ENCODE results near the gene TCERG1L.

The TCERG1L gene

GRCh38 chr10:131279516-131279915 is 32.0 kb downstream of the TCERG1L start:
- H3K4me1 ChIP-seq (ENCODE audit: control insufficient read depth in 1 of 2, insufficient read depth in 2 of 2, low read length in 2 of 2), result no peaks in the 10 kb centered on the region
- H3K4me3 ChIP-seq (ENCODE audit: low read depth in 1 of 2, low read length in 2 of 2), result no peak overlapping the region
- no peak overlapping the region for H3K27ac ChIP-seq (ENCODE audit: low read length)
- H3K27me3 ChIP-seq (ENCODE audit: low read depth, low read length), result no peaks in the 10 kb centered on the region
- no peaks in the 10 kb centered on the region for H3K9me3 ChIP-seq (ENCODE audit: control insufficient read depth in 1 of 2, low read length in 2 of 2)
- no peaks in the 10 kb centered on the region for H3K36me3 ChIP-seq (ENCODE audit: control insufficient read depth in 1 of 2, insufficient read depth in 2 of 2, low read length in 2 of 2)

DNA sequence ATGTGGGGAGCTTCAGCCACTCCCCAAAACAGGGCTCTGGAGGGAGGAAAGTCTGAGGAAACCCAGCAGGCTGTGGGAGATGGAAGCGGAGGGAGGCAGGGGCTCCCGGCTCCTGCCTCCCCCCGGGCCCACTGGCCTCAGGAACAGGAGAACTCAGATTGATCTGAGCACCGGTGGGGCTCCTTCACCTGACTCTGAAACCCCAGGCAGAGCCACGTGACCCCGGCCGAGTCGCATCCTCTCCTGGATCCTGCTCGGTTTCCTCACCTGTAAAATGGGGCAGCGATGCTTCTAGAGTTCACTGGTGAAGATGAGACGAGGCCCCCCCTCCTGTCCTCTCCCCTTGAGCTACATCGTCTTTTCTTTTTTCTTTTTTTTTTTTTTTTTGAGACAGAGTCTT is 33.6 kb downstream of the TCERG1L start:
- Histone ChIP-seq H3K4me3 (ENCODE audit: low read depth in 1 of 2, low read length in 2 of 2) (no peak overlapping the region), H3K36me3 (ENCODE audit: control insufficient read depth in 1 of 2, insufficient read depth in 2 of 2, low read length in 2 of 2) (no peaks in the 10 kb centered on the region), H3K27me3 (ENCODE audit: low read depth, low read length) (no peaks in the 10 kb centered on the region), H3K27ac (ENCODE audit: low read length) (no peak overlapping the region), H3K4me1 (ENCODE audit: control insufficient read depth in 1 of 2, insufficient read depth in 2 of 2, low read length in 2 of 2) (no peaks in the 10 kb centered on the region), H3K9me3 (ENCODE audit: control insufficient read depth in 1 of 2, low read length in 2 of 2) (no peaks in the 10 kb centered on the region)

DNA sequence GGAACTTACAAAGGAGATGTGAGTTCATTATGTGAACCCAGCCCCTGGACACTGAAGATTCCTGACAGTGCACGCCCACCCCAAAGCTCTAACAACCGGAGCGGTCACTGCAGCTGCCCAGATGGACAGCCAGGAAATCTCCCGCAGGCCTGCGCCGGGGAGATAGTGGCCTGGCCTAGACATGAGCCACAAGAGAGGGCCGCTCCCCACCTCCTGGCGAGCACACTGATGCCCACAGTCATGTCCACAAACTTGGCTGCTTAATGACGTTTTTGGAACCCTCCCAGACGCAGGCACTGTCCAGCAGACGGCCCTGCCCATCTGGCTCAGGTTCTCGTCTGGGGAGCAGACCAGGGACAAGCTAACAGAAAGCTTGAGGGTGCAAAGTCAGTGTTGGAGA is 34.2 kb downstream of the TCERG1L start:
- Histone ChIP-seq H3K27me3 (ENCODE audit: low read depth, low read length) (no peaks in the 10 kb centered on the region), H3K36me3 (ENCODE audit: control insufficient read depth in 1 of 2, insufficient read depth in 2 of 2, low read length in 2 of 2) (no peaks in the 10 kb centered on the region)

GRCh38 chr10:131275691-131276090 is 35.8 kb downstream of the TCERG1L start:
- H3K9me3 ChIP-seq (ENCODE audit: control insufficient read depth in 1 of 2, low read length in 2 of 2), result no peaks in the 10 kb centered on the region
- no peaks in the 10 kb centered on the region for H3K4me1 ChIP-seq (ENCODE audit: control insufficient read depth in 1 of 2, insufficient read depth in 2 of 2, low read length in 2 of 2)
- H3K27me3 ChIP-seq (ENCODE audit: low read depth, low read length), result no peaks in the 10 kb centered on the region

More for the DNA sequence above, 34.2 kb downstream of the TCERG1L start:
- Histone ChIP-seq H3K4me3 (ENCODE audit: low read depth in 1 of 2, low read length in 2 of 2) (no peak overlapping the region), H3K9me3 (ENCODE audit: control insufficient read depth in 1 of 2, low read length in 2 of 2) (no peaks in the 10 kb centered on the region), H3K4me1 (ENCODE audit: control insufficient read depth in 1 of 2, insufficient read depth in 2 of 2, low read length in 2 of 2) (no peaks in the 10 kb centered on the region), H3K27ac (ENCODE audit: low read length) (no peak overlapping the region)

DNA sequence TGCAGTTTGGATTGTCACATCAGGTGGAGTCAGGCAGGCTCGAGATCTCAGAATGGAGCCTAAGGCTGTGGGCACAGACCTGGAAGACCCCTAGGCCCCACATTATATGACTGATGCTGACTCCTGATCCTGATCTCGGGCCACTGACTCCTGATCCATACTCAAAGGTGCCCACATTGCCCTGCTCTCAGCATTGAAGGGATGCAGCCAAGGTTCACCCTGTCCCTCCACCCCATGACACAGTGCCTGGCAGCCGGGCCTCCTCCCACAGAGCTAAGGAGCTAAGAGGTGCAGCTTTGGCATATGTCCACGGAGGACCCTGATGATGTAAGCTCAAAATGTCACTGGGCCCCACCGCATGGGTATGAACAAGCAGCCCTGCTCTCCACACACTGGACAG is 36.6 kb downstream of the TCERG1L start:
- H3K27me3 ChIP-seq (ENCODE audit: low read depth, low read length), result no peaks in the 10 kb centered on the region
- H3K27ac ChIP-seq (ENCODE audit: low read length), result no peak overlapping the region
- no peaks in the 10 kb centered on the region for H3K36me3 ChIP-seq (ENCODE audit: control insufficient read depth in 1 of 2, insufficient read depth in 2 of 2, low read length in 2 of 2)
- no peak overlapping the region for H3K4me3 ChIP-seq (ENCODE audit: low read depth in 1 of 2, low read length in 2 of 2)
- H3K9me3 ChIP-seq (ENCODE audit: control insufficient read depth in 1 of 2, low read length in 2 of 2), result no peaks in the 10 kb centered on the region
- no peaks in the 10 kb centered on the region for H3K4me1 ChIP-seq (ENCODE audit: control insufficient read depth in 1 of 2, insufficient read depth in 2 of 2, low read length in 2 of 2)

More at GRCh38 chr10:131275691-131276090, 35.8 kb downstream of the TCERG1L start:
- H3K4me3 ChIP-seq (ENCODE audit: low read depth in 1 of 2, low read length in 2 of 2), result no peak overlapping the region
- no peak overlapping the region for H3K27ac ChIP-seq (ENCODE audit: low read length)
- no peaks in the 10 kb centered on the region for H3K36me3 ChIP-seq (ENCODE audit: control insufficient read depth in 1 of 2, insufficient read depth in 2 of 2, low read length in 2 of 2)

GRCh38 chr10:131274133-131274880 is 37.2 kb downstream of the TCERG1L start:
- Histone ChIP-seq H3K9me3 (ENCODE audit: control insufficient read depth in 1 of 2, low read length in 2 of 2) (no peaks in the 10 kb centered on the region), H3K36me3 (ENCODE audit: control insufficient read depth in 1 of 2, insufficient read depth in 2 of 2, low read length in 2 of 2) (no peaks in the 10 kb centered on the region), H3K27ac (ENCODE audit: low read length) (no peak overlapping the region), H3K4me1 (ENCODE audit: control insufficient read depth in 1 of 2, insufficient read depth in 2 of 2, low read length in 2 of 2) (no peaks in the 10 kb centered on the region), H3K4me3 (ENCODE audit: low read depth in 1 of 2, low read length in 2 of 2) (no peak overlapping the region), H3K27me3 (ENCODE audit: low read depth, low read length) (no peaks in the 10 kb centered on the region)

- H3K4me1 ChIP-seq (ENCODE audit: control insufficient read depth in 1 of 2, insufficient read depth in 2 of 2, low read length in 2 of 2), result no peaks in the 10 kb centered on the region
- no peaks in the 10 kb centered on the region for H3K9me3 ChIP-seq (ENCODE audit: control insufficient read depth in 1 of 2, low read length in 2 of 2)
- no peaks in the 10 kb centered on the region for H3K36me3 ChIP-seq (ENCODE audit: control insufficient read depth in 1 of 2, insufficient read depth in 2 of 2, low read length in 2 of 2)
- no peak overlapping the region for H3K4me3 ChIP-seq (ENCODE audit: low read depth in 1 of 2, low read length in 2 of 2)
- H3K27me3 ChIP-seq (ENCODE audit: low read depth, low read length), result no peaks in the 10 kb centered on the region
- H3K27ac ChIP-seq (ENCODE audit: low read length), result no peak overlapping the region
Measured at GRCh38 chr10:131273476-131273875, 38.0 kb downstream of the TCERG1L start.

- no peaks in the 10 kb centered on the region for H3K27me3 ChIP-seq (ENCODE audit: low read depth, low read length)
Measured at GRCh38 chr10:131272897-131273451, 38.5 kb downstream of the TCERG1L start.

DNA sequence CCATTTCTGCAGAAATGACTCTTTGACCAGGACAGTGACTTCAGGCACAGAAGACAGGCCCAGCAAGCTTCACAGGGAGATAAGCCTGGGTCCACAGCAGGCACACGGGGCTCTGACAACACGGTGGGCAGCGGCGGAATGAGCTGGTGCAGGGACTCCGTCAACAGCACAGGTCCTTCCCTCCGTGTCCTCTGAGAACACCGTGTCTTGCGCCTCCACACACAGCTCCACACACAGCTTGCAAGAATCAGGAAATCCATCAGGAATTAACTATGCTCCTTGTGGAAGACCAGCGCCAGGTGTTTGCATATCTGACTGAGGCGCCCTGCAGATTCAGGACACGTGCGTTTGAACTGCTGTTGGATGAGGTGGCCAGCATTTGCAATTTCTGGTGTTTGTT is 39.6 kb downstream of the TCERG1L start:
- Histone ChIP-seq H3K4me3 (ENCODE audit: low read depth in 1 of 2, low read length in 2 of 2) (no peak overlapping the region), H3K27ac (ENCODE audit: low read length) (no peak overlapping the region), H3K27me3 (ENCODE audit: low read depth, low read length) (no peaks in the 10 kb centered on the region), H3K36me3 (ENCODE audit: control insufficient read depth in 1 of 2, insufficient read depth in 2 of 2, low read length in 2 of 2) (no peaks in the 10 kb centered on the region), H3K9me3 (ENCODE audit: control insufficient read depth in 1 of 2, low read length in 2 of 2) (peaks cover 0 to 5% of the 10 kb centered on the region in 2 donors), H3K4me1 (ENCODE audit: control insufficient read depth in 1 of 2, insufficient read depth in 2 of 2, low read length in 2 of 2) (no peaks in the 10 kb centered on the region)

More at GRCh38 chr10:131272897-131273451, 38.5 kb downstream of the TCERG1L start:
- Histone ChIP-seq H3K4me3 (ENCODE audit: low read depth in 1 of 2, low read length in 2 of 2) (no peak overlapping the region), H3K4me1 (ENCODE audit: control insufficient read depth in 1 of 2, insufficient read depth in 2 of 2, low read length in 2 of 2) (no peaks in the 10 kb centered on the region), H3K9me3 (ENCODE audit: control insufficient read depth in 1 of 2, low read length in 2 of 2) (peaks cover 0 to under 1% of the 10 kb centered on the region in 2 donors), H3K36me3 (ENCODE audit: control insufficient read depth in 1 of 2, insufficient read depth in 2 of 2, low read length in 2 of 2) (no peaks in the 10 kb centered on the region), H3K27ac (ENCODE audit: low read length) (no peak overlapping the region)

DNA sequence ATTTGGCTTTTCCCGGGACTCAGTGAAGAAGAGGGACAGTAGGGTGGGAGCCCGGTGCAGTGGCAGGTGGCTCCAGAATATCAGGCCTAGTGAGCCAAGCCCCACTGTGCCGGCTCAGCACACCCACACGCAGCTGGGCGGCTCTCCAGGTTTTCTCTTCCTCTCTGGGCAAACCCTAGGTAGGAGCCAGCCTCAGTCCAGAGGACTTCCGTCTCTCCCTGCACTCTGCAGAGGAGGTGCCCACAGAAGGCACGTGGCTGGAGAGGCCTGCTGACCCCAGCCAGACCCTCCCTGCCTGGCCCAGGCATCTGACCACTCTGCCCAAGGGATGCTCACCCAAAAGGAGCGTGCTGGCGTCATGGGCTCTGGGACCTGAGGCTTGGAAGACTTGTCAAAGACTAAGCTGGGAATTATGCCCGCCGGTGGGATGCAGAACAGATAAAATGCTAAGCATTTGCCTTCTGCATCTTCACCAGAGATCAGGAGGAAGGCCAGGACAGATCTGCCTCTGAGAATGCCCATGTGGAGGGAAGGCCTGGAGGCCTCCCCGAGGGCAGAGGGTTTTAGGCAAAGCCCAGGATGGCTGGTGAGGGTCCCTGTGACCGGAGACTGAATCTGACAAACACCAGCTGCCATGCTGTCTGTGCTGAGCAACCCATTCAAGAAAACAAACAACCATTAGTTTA is 40.2 kb downstream of the TCERG1L start:
- Histone ChIP-seq H3K4me1 (ENCODE audit: control insufficient read depth in 1 of 2, insufficient read depth in 2 of 2, low read length in 2 of 2) (no peaks in the 10 kb centered on the region), H3K27me3 (ENCODE audit: low read depth, low read length) (no peaks in the 10 kb centered on the region), H3K27ac (ENCODE audit: low read length) (no peak overlapping the region), H3K9me3 (ENCODE audit: control insufficient read depth in 1 of 2, low read length in 2 of 2) (peaks cover 0 to 5% of the 10 kb centered on the region in 2 donors), H3K36me3 (ENCODE audit: control insufficient read depth in 1 of 2, insufficient read depth in 2 of 2, low read length in 2 of 2) (no peaks in the 10 kb centered on the region), H3K4me3 (ENCODE audit: low read depth in 1 of 2, low read length in 2 of 2) (no peak overlapping the region)

DNA sequence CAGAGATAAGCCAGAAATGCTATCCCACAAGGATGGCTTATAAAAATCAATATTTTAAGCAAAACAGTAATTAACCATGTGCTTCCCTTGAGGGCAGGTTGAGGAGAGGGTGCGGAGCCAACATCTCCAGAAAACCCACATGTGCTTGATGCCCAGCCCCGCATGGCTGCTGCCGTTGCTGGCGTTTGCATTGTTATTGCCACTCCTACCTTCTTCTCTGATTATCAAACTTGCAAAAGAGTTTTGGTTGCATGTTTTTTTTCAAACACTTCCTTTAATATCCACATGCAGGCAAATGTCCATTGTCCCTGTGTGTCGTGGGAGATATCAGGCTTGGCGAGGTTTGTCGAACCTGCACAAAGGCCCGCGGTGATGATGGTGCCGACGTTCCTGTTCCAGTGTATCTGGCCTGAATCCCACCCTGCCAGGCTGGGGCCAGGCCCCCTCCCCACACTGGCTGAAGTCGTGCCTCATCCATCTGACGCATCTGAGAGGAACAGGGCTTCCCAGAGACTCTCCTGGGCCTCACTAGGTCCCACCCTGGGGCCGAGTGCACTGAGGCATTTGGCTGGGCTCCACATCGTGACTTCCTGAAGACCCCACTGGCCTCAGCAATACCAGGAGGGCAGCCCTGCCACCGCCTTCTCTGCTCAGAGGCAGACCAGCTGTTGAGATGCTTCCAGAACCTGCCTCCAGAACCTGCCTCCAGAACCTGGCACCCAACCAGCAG is 40.9 kb downstream of the TCERG1L start:
- Histone ChIP-seq H3K9me3 (ENCODE audit: control insufficient read depth in 1 of 2, low read length in 2 of 2) (peaks cover 0 to 5% of the 10 kb centered on the region in 2 donors), H3K27ac (ENCODE audit: low read length) (no peak overlapping the region), H3K36me3 (ENCODE audit: control insufficient read depth in 1 of 2, insufficient read depth in 2 of 2, low read length in 2 of 2) (no peaks in the 10 kb centered on the region), H3K27me3 (ENCODE audit: low read depth, low read length) (no peaks in the 10 kb centered on the region), H3K4me3 (ENCODE audit: low read depth in 1 of 2, low read length in 2 of 2) (no peak overlapping the region), H3K4me1 (ENCODE audit: control insufficient read depth in 1 of 2, insufficient read depth in 2 of 2, low read length in 2 of 2) (no peaks in the 10 kb centered on the region)
